ENCODE results near the gene KCNE3.

The KCNE3 gene

GRCh38 chr11:74471668-74472429 lies 4.5 kb upstream of the KCNE3 start:
- H3K4me3 ChIP-seq (ENCODE audit: low read depth, low read length): no peak overlapping the region
- no peak for DNase-seq (ENCODE audit: low read depth, low spot score)
- TF ChIP-seq CTCF (IDR thresholded peaks at IDR 0.05; ENCODE audit: low read depth, low read length): no peak
- in situ Hi-C loops (cut with HindIII; ENCODE audit: low sequenced_read_pairs): no loop called here

GRCh38 chr11:74471037-74471436 lies 3.7 kb upstream of the KCNE3 start:
- in situ Hi-C loops (cut with HindIII; ENCODE audit: low sequenced_read_pairs): no loop called here
- no peak for TF ChIP-seq CTCF (IDR thresholded peaks at IDR 0.05; ENCODE audit: low read depth, low read length)
- H3K4me3 ChIP-seq (ENCODE audit: low read depth, low read length): no peak overlapping the region
- no peak for DNase-seq (ENCODE audit: low read depth, low spot score)

GRCh38 chr11:74470526-74470925 lies 3.2 kb upstream of the KCNE3 start:
- TF ChIP-seq CTCF (IDR thresholded peaks at IDR 0.05; ENCODE audit: low read depth, low read length): no peak
- H3K4me3 ChIP-seq (ENCODE audit: low read depth, low read length): no peak overlapping the region
- in situ Hi-C loops (cut with HindIII; ENCODE audit: low sequenced_read_pairs): no loop called here
- DNase-seq (ENCODE audit: low read depth, low spot score): no peak

GRCh38 chr11:74468936-74469335 lies 1.6 kb upstream of the KCNE3 start:
- no peak for TF ChIP-seq CTCF (IDR thresholded peaks at IDR 0.05; ENCODE audit: low read depth, low read length)
- in situ Hi-C loops (cut with HindIII; ENCODE audit: low sequenced_read_pairs): no loop called here
- H3K4me3 ChIP-seq (ENCODE audit: low read depth, low read length): no peak overlapping the region
- no peak for DNase-seq (ENCODE audit: low read depth, low spot score)

GRCh38 chr11:74468521-74468920 lies 1.2 kb upstream of the KCNE3 start:
- in situ Hi-C loops (cut with HindIII; ENCODE audit: low sequenced_read_pairs): no loop called here
- H3K4me3 ChIP-seq (ENCODE audit: low read depth, low read length): no peak overlapping the region
- no peak for DNase-seq (ENCODE audit: low read depth, low spot score)
- TF ChIP-seq CTCF (IDR thresholded peaks at IDR 0.05; ENCODE audit: low read depth, low read length): no peak

- no peak for DNase-seq (ENCODE audit: low read depth, low spot score)
- in situ Hi-C loops (cut with HindIII; ENCODE audit: low sequenced_read_pairs): no loop called here
- no peak overlapping the region for H3K4me3 ChIP-seq (ENCODE audit: low read depth, low read length)
- TF ChIP-seq CTCF (IDR thresholded peaks at IDR 0.05; ENCODE audit: low read depth, low read length): no peak
These were observed 709 bp upstream of the KCNE3 start for GRCh38 chr11:74468058-74468457.

Data from astrocyte of the spinal cord (primary cell).